K562 (cell line): ENCODE measurements around the gene UNC45A. TPM values are rescaled to one million over a fixed set of nuclear protein-coding genes. Genes with fewer than 3 reads are reported as not detected.

Source experiments
- CBFB ChIP-seq: sonication (generic); formaldehyde crosslinking; IDR thresholded peaks from 2 replicates; pipeline ENCODE4 v1.4.0; 2020; ENCODE audit warnings: mild to moderate bottlenecking, missing genetic modification reagents
- CBX1 ChIP-seq: sonication (generic); IDR thresholded peaks from 2 replicates; pipeline ENCODE4 v1.6.1; 2016; ENCODE audit warnings: antibody characterized with exemption, low read depth, mild to moderate bottlenecking
- CREB3L1 ChIP-seq: fragments of 450-650 bp; IDR thresholded peaks from 2 replicates; pipeline ENCODE4 v1.6.1; 2014; ENCODE audit warnings: low read depth, mild to moderate bottlenecking, moderate library complexity, borderline replicate concordance
- CREM ChIP-seq: IDR thresholded peaks from 2 replicates; pipeline ENCODE4 v1.6.1; 2014; ENCODE audit warnings: antibody characterized with exemption, low read depth
- CXXC5 ChIP-seq: fragments of 250-450 bp; sonication (Bioruptor Pico); IDR thresholded peaks from 2 replicates; pipeline ENCODE4 v1.8.0; 2022; ENCODE audit warnings: inconsistent platforms, mild to moderate bottlenecking, moderate library complexity
- NEUROD1 ChIP-seq: fragments of 150-350 bp; IDR thresholded peaks from 2 replicates; pipeline ENCODE4 v1.6.1; 2014; ENCODE audit warnings: borderline replicate concordance, low read length, low read depth; ENCODE audit not compliant: partially characterized antibody
- PCBP2 ChIP-seq: fragments of 200-400 bp; formaldehyde crosslinking; IDR thresholded peaks from 2 replicates; pipeline ENCODE4 v1.6.1; 2018; ENCODE audit warnings: low read length, low read depth, mild to moderate bottlenecking, moderate library complexity; ENCODE audit not compliant: poor library complexity, severe bottlenecking
- RBFOX2 ChIP-seq: fragments of 200-400 bp; formaldehyde crosslinking; IDR thresholded peaks from 2 replicates; pipeline ENCODE4 v1.6.1; 2017; ENCODE audit warnings: low read depth, mild to moderate bottlenecking, low read length, moderate library complexity
- TCF7 ChIP-seq: sonication (generic); IDR thresholded peaks from 2 replicates; pipeline ENCODE4 v1.6.1; 2016; ENCODE audit warnings: antibody characterized with exemption, borderline replicate concordance
- ZBTB17 ChIP-seq: fragments of 450-650 bp; formaldehyde crosslinking; IDR thresholded peaks from 2 replicates; pipeline ENCODE4 v1.4.0; 2020; ENCODE audit warnings: mild to moderate bottlenecking
- ZC3H11A ChIP-seq: IDR thresholded peaks from 2 replicates; pipeline ENCODE4 v1.6.1; 2012; ENCODE audit warnings: low read depth, low read length, improper control_type of control experiment
- ZKSCAN3 ChIP-seq: fragments of 250-450 bp; sonication (Bioruptor Pico); IDR thresholded peaks from 2 replicates; pipeline ENCODE4 v1.4.0; 2020
- ZNF407 ChIP-seq: fragments of 450-650 bp; IDR thresholded peaks from 2 replicates; pipeline ENCODE4 v1.6.1; 2016; ENCODE audit warnings: low read depth
- ZNF592 ChIP-seq: fragments of 450-650 bp; IDR thresholded peaks from 2 replicates; pipeline ENCODE4 v1.6.1; 2017; ENCODE audit warnings: antibody characterized with exemption, mild to moderate bottlenecking
- ZNF695 ChIP-seq: fragments of 450-650 bp; formaldehyde crosslinking; IDR thresholded peaks from 2 replicates; pipeline ENCODE4 v1.4.0; 2020; ENCODE audit warnings: mild to moderate bottlenecking, moderate library complexity
- polyA plus RNA-seq, 8 experiments: library from polyadenylated mRNA; depleted of rRNA in 4 of 8; stranded (reverse) in 5 of 8; unstranded in 3 of 8; fragments of >200 nt; fragmentation: Nextera tagmentation in 2 of 8; fragmentation: Illumina TruSeq in 1 of 8; extraction: Ambion mirVana in 2 of 8; extraction: Trizol in 1 of 8; gene quantifications; 2 replicates each; pipeline versions ENCODE4 v1.2.1 to v1.2.3, GENCODE V29; 2011 to 2014; ENCODE audit warnings: inconsistent platforms in 1 of 8, missing spikeins in 1 of 8
- total RNA-seq, 7 experiments: library from RNA; depleted of rRNA in 6 of 7; stranded (reverse); fragments of >200 nt in 6 of 7; fragmentation: Illumina TruSeq in 2 of 7; extraction: Trizol in 2 of 7; gene quantifications; 2 replicates each; pipeline versions ENCODE4 v1.2.1 to v1.2.3, GENCODE V29; 2011 to 2021; ENCODE audit warnings: low replicate concordance in 1 of 7

Gene UNC45A
- total and polyA plus RNA-seq, 9 of the 15 experiments (the other 6 are each of a cell fraction or from before 2014, with no cell fraction given), result 22.4 to 79.3 (median 43.7) TPM

GRCh38 chr15:90895571-90896117 lies 39.4 kb upstream of the UNC45A start (continued):
- no peak for TF ChIP-seq CREB3L1
- TF ChIP-seq ZNF695 (CRISPR knock-in tag), result no peak
- 0 out of 2 replicates have a peak, but pooled peaks have one; percentile 49 for TF ChIP-seq ZNF592
- TF ChIP-seq ZBTB17 (CRISPR knock-in tag), result no peak
- no peak for TF ChIP-seq ZKSCAN3 (CRISPR knock-in tag)
- TF ChIP-seq CREM, result peak; percentile 65
- no peak for TF ChIP-seq CBFB (CRISPR knock-in tag)
- TF ChIP-seq ZNF407, result no peak
- TF ChIP-seq RBFOX2, result no peak
- no peak for TF ChIP-seq PCBP2
- TF ChIP-seq NEUROD1, result no peak
- TF ChIP-seq ZC3H11A, result no peak
- 0 out of 2 replicates have a peak, but pooled peaks have one; percentile 19 for TF ChIP-seq TCF7
- no peak for TF ChIP-seq CBX1
- peak; percentile 23; the same call in 1 of the 2 replicates for TF ChIP-seq CXXC5 (CRISPR knock-in tag)
